Spleen (tissue), 7 donors: ENCODE results near the gene TTLL8.

Experiments used
- POLR2A ChIP-seq, 3 donors: fragments of 450-650 bp; IDR thresholded peaks; one replicate each; pipeline ENCODE4 v1.5.1; 2017; ENCODE audit warnings: antibody characterized with exemption in 3 of 3, mild to moderate bottlenecking in 1 of 3
- TF ChIP-seq, protein P1 (sequence below), 11 experiments: fragments of 200-600 bp in 7 of 11; fragments of 450-650 bp in 4 of 11; sonication (generic) in 4 of 11; IDR thresholded peaks in 8 of 11; conservative IDR thresholded peaks in 3 of 11; 1 replicate in 7 of 11; 2 replicates in 4 of 11; pipeline versions ENCODE4 v1.4.0 to v1.8.0; 2016 to 2021; ENCODE audit warnings: antibody characterized with exemption in 11 of 11, inconsistent platforms in 4 of 11, mild to moderate bottlenecking in 1 of 11
- donor health status: DM: no; HTN: no; CAD: no; lungs with moderate emphysema.
- donor health status: DM: no; HTN: no; CAD: no.
- donor health status: DM: no; HTN: no; CAD: no.

DNA sequence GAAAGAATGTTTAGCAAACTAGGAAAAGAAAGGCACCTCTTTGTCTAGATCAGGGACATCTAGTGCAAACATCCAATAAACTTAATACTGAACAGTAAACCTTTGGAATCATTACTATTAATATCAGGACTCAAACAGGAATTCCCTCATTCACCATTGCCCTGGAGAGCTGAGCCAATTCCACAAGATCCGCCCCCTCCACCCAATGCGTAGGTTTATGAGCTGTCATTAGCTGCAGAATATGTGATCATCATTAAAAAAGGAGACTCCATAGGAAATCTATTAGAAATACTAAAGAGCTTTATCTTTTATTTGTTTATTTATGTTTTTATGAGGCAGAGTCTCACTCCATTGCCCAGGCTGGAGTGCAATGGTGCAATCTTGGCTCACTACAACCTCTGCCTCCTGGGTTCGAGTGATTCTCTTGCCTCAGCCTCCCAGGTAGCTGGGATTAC lies 51.0 kb downstream of the TTLL8 start:
- TF ChIP-seq, protein P1, sequence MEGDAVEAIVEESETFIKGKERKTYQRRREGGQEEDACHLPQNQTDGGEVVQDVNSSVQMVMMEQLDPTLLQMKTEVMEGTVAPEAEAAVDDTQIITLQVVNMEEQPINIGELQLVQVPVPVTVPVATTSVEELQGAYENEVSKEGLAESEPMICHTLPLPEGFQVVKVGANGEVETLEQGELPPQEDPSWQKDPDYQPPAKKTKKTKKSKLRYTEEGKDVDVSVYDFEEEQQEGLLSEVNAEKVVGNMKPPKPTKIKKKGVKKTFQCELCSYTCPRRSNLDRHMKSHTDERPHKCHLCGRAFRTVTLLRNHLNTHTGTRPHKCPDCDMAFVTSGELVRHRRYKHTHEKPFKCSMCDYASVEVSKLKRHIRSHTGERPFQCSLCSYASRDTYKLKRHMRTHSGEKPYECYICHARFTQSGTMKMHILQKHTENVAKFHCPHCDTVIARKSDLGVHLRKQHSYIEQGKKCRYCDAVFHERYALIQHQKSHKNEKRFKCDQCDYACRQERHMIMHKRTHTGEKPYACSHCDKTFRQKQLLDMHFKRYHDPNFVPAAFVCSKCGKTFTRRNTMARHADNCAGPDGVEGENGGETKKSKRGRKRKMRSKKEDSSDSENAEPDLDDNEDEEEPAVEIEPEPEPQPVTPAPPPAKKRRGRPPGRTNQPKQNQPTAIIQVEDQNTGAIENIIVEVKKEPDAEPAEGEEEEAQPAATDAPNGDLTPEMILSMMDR (IDR thresholded peaks at IDR 0.05 in 8 of 11, conservative IDR thresholded peaks at IDR 0.05 in 3 of 11) = no peak
- TF ChIP-seq POLR2A (IDR thresholded peaks at IDR 0.05) = no peak
